ENCODE results near the gene GRAP2. TPM values are rescaled to one million over a fixed set of nuclear protein-coding genes. Genes with fewer than 3 reads are reported as not detected.

GRAP2 gene
- total and polyA plus RNA-seq, 9 of the 15 experiments (the other 6 are each of a cell fraction or from before 2014, with no cell fraction given): 4.8 to 88.7 (median 60.4) TPM

GRCh38 chr22:40014667-40015248, 113.9 kb downstream of the GRAP2 start:
- ChIA-PET CTCF (ENCODE audit: low intra/inter-chr PET ratio) (no interaction called here), POLR2A (no interaction called here)
- no TSS peak for BruUV-seq (replicated peaks)
- Histone ChIP-seq H3K4me1 (replicated peaks in 1 of 2; ENCODE audit: control insufficient read depth in 2 of 2, insufficient read depth in 2 of 2, low read length in 2 of 2) (peaks cover 6 to 7% of the 10 kb centered on the region in 2 experiments; a peak in 3 of 5 replicates), H3K4me3 (no peak overlapping the region), H3K9me1 (ENCODE audit: control insufficient read depth, insufficient read depth, low read length) (no peaks in the 10 kb centered on the region), H3K4me2 (ENCODE audit: insufficient read depth, low read length) (no peak overlapping the region), H3K9me3 (replicated peaks; ENCODE audit: control insufficient read depth, insufficient read depth, low read depth, low read length) (no peaks in the 10 kb centered on the region), H3K27me3 (ENCODE audit: control insufficient read depth in 2 of 2, insufficient read depth in 2 of 2, low read length in 2 of 2) (no peaks in the 10 kb centered on the region), H2AFZ (ENCODE audit: low read depth, low read length) (peak overlapping the region; percentile 38; the same call in 1 of the 2 replicates), H3K9ac (ENCODE audit: insufficient read depth in 1 of 2, low read depth in 2 of 2, low read length in 2 of 2) (no peak overlapping the region), H3K27ac (ENCODE audit: extremely low read depth, low read depth, low read length) (no peak overlapping the region), H3K36me3 (ENCODE audit: control insufficient read depth, insufficient read depth, low read length) (no peaks in the 10 kb centered on the region), H3K79me2 (ENCODE audit: control insufficient read depth, insufficient read depth, low read length) (no peaks in the 10 kb centered on the region), H4K20me1 (replicated peaks; ENCODE audit: control insufficient read depth, insufficient read depth, low read length) (no peaks in the 10 kb centered on the region)
- 71% methylated on average over 5 of the region's 5 CpGs for WGBS (ENCODE audit: insufficient coverage, low coverage, missing lambda C conversion rate)
- in situ Hi-C loops (cut with MboI): no loop called here
- no peak for TF ChIP-seq HBP1 (CRISPR knock-in tag; IDR thresholded peaks at IDR 0.05)
- TF ChIP-seq AFF1 (IDR thresholded peaks at IDR 0.05; ENCODE audit: low read depth in 1 of 2, partially characterized antibody in 2 of 2): no peak
- no peak for TF ChIP-seq MAFG (tag; conservative IDR thresholded peaks at IDR 0.05)
- TF ChIP-seq ZNF232 (CRISPR knock-in tag; IDR thresholded peaks at IDR 0.05): no peak
- no peak for TF ChIP-seq SIRT6 (IDR thresholded peaks at IDR 0.05; ENCODE audit: low read depth, low read length)
- TF ChIP-seq COPS2 (conservative IDR thresholded peaks at IDR 0.05): no peak
- no peak for FAIRE-seq
- DNase-seq (ENCODE audit: extremely low read depth in 1 of 4, low spot score in 3 of 4): no peak
- intact Hi-C loops (cut with micrococcal nuclease): no loop called here
- ATAC-seq: no peak

Measured in K562 (cell line).